ENCODE data around the gene ABCB4. TPM values are rescaled to one million over a fixed set of nuclear protein-coding genes. Genes with fewer than 3 reads are reported as not detected.

The ABCB4 gene
- polyA plus RNA-seq, 1 donor (not counting 4 experiments of a cell fraction or from before 2014, with no cell fraction given) = not detected

DNA sequence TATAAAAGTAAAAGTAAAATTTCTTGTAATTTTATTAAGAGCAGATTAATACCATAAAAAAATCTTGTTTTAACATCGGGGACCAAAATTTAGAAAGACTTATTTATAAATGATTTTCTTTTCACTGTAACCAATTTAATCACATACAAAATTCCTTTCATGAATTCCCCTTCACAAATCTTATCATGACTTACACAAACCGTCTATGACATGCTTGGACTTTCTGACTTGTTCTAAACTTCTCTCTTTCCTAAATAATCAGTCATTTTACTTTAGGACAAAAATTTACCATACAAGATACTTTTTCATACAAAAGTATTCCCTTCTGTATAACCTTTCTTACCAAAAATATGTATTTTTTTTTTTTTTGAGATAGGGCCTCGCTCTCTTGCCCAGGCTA is 120.7 kb downstream of the ABCB4 start:
- no peaks in the 10 kb centered on the region for H3K27me3 ChIP-seq (ENCODE audit: control insufficient read depth, extremely low read depth, insufficient read depth, low read length)
- peaks cover 13% of the 10 kb centered on the region for H3K4me1 ChIP-seq (ENCODE audit: control insufficient read depth, extremely low read depth, insufficient read depth, low read length)
- H3K9me3 ChIP-seq (ENCODE audit: control insufficient read depth, low read depth, low read length) = peaks cover 11% of the 10 kb centered on the region
- no peak overlapping the region for H3K4me3 ChIP-seq (ENCODE audit: control insufficient read depth in 2 of 3, extremely low read depth in 1 of 3, insufficient read depth in 2 of 3, low read depth in 1 of 3, low read length in 3 of 3)
- no peaks in the 10 kb centered on the region for H3K9me1 ChIP-seq (ENCODE audit: control insufficient read depth, extremely low read depth, insufficient read depth, low read length)
- DNase-seq (ENCODE audit: low read depth, low spot score) = no peak
- no peaks in the 10 kb centered on the region for H4K20me1 ChIP-seq (ENCODE audit: control insufficient read depth, extremely low read depth, insufficient read depth, low read length)
- no peak overlapping the region for H3K4me2 ChIP-seq (ENCODE audit: control insufficient read depth, extremely low read depth, insufficient read depth, low read depth, low read length)
- no peak overlapping the region for H3K27ac ChIP-seq (ENCODE audit: control insufficient read depth, insufficient read depth, low read length)
- dilution Hi-C loops (cut with MboI; ENCODE audit: extremely low pct_ligation_motif_present, low sequenced_read_pairs) = no loop called here
- H3K79me2 ChIP-seq (ENCODE audit: control insufficient read depth, insufficient read depth, low read length) = no peaks in the 10 kb centered on the region
- no peak for TF ChIP-seq EZH2 (IDR thresholded peaks at IDR 0.05; ENCODE audit: low read length)
- TF ChIP-seq, protein P1, sequence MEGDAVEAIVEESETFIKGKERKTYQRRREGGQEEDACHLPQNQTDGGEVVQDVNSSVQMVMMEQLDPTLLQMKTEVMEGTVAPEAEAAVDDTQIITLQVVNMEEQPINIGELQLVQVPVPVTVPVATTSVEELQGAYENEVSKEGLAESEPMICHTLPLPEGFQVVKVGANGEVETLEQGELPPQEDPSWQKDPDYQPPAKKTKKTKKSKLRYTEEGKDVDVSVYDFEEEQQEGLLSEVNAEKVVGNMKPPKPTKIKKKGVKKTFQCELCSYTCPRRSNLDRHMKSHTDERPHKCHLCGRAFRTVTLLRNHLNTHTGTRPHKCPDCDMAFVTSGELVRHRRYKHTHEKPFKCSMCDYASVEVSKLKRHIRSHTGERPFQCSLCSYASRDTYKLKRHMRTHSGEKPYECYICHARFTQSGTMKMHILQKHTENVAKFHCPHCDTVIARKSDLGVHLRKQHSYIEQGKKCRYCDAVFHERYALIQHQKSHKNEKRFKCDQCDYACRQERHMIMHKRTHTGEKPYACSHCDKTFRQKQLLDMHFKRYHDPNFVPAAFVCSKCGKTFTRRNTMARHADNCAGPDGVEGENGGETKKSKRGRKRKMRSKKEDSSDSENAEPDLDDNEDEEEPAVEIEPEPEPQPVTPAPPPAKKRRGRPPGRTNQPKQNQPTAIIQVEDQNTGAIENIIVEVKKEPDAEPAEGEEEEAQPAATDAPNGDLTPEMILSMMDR (optimal IDR thresholded peaks at IDR 0.05 in 1 of 3, IDR thresholded peaks at IDR 0.05 in 1 of 3, conservative IDR thresholded peaks at IDR 0.05 in 1 of 3; ENCODE audit: extremely low read depth in 1 of 3, insufficient read depth in 2 of 3, low read length in 3 of 3) = no peak
- H3K36me3 ChIP-seq (ENCODE audit: control insufficient read depth in 2 of 2, extremely low read depth in 1 of 2, insufficient read depth in 2 of 2, low read length in 2 of 2) = peaks cover 6 to 7% of the 10 kb centered on the region in 2 experiments
- H2AFZ ChIP-seq (ENCODE audit: control insufficient read depth, low read length) = no peak overlapping the region
- FAIRE-seq = no peak
- H3K9ac ChIP-seq (ENCODE audit: control insufficient read depth, extremely low read depth, insufficient read depth, low read length) = no peak overlapping the region

Other genes with a start within 250 kb of the ABCB4 start
- 13.3 to 22.3 TPM (median 18.9 TPM) in 3 replicates for gene CROT, start 130.0 kb downstream of the ABCB4 start, polyA plus RNA-seq
- 0.12 to 0.23 TPM (median 0.13 TPM) in 3 replicates for gene ABCB1, start 125.2 kb upstream of the ABCB4 start, polyA plus RNA-seq
- gene RUNDC3B, start 152.7 kb upstream of the ABCB4 start, polyA plus RNA-seq = 0.34 to 0.81 TPM (median 0.44 TPM) in 3 replicates

All from keratinocyte (primary cell).